ENCODE measurements around the gene DRD1. TPM values are rescaled to one million over a fixed set of nuclear protein-coding genes. Genes with fewer than 3 reads are reported as not detected.
"Not testable (repeated sequence)": the region's sequence is repeated elsewhere in the genome, so short reads cannot be mapped to it uniquely, and the experiment has no call there.

The DRD1 gene
- total RNA-seq, 1 experiment from 2014 or later: not detected

DNA sequence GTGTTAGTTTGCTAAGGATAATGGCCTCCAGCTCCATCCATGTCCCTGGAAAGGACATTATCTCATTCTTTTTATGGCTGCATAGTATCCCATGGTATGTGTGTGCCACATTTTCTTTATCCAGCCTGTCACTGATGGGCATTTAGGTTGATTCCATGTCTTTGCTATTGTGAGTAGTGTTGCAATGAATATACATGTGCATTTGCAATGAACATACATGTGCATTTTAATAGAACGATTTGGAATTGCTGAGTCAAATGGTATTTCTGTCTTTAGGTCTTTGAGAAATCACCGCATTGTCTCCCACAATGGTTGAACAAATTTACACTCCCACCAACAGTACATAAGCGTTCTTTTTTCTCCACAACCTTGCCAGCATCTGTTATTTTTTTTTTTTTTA, 37.7 kb downstream of the DRD1 start:
- no peak for DNase-seq
- Histone ChIP-seq H3K27me3 (peaks cover 15% of the 10 kb centered on the region), H3K9me3 (no peaks in the 10 kb centered on the region; the same call in 1 of the 2 replicates), H3K36me3 (no peaks in the 10 kb centered on the region), H3K4me3 (no peak overlapping the region)

GRCh38 chr5:175397590-175398297, 46.2 kb downstream of the DRD1 start:
- H3K4me3 ChIP-seq, H3K27me3 ChIP-seq, DNase-seq: not testable (repeated sequence)

GRCh38 chr5:175395430-175395829, 48.6 kb downstream of the DRD1 start:
- DNase-seq, H3K27me3 ChIP-seq, H3K9me3 ChIP-seq, H3K4me3 ChIP-seq, H3K36me3 ChIP-seq: not testable (repeated sequence)

More at GRCh38 chr5:175397590-175398297, 46.2 kb downstream of the DRD1 start:
- H3K36me3 ChIP-seq, H3K9me3 ChIP-seq: not testable (repeated sequence)

- DNase-seq: no peak
- Histone ChIP-seq H3K4me3 (no peak overlapping the region), H3K36me3 (no peaks in the 10 kb centered on the region), H3K9me3 (no peaks in the 10 kb centered on the region), H3K27me3 (peaks cover 3% of the 10 kb centered on the region; the same call in 1 of the 2 replicates)
Measured at GRCh38 chr5:175394601-175395000, 49.4 kb downstream of the DRD1 start.

DNA sequence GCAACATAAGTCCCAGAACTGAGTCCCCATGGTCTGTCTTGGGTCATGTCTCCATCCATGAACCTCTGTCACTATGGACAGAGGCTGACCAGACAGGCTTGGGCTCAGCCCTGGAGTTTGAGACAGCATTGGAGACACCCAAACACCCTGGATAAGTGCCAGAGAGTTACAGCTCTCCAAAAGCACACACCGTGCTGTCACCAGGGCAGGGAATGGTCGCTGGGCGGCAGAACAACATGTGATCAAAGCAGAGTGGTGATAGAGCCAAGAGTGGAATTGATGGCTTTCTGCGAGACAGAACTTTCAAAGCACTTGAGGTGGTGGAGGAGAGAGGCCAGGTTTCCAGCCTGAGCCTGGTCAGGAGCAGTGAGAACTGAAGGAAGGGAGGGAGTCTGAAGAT, 50.1 kb downstream of the DRD1 start:
- Histone ChIP-seq H3K4me3 (no peak overlapping the region), H3K27me3 (peaks cover 3% of the 10 kb centered on the region; the same call in 1 of the 2 replicates), H3K9me3 (no peaks in the 10 kb centered on the region), H3K36me3 (no peaks in the 10 kb centered on the region)
- no peak for DNase-seq

- no peaks in the 10 kb centered on the region; the same call in 1 of the 2 replicates for H3K9me3 ChIP-seq
- no peak for DNase-seq
- peaks cover 14% of the 10 kb centered on the region for H3K27me3 ChIP-seq
- no peaks in the 10 kb centered on the region for H3K36me3 ChIP-seq
- no peak overlapping the region for H3K4me3 ChIP-seq
Measured at GRCh38 chr5:175392236-175392635, 51.7 kb downstream of the DRD1 start.

DNA sequence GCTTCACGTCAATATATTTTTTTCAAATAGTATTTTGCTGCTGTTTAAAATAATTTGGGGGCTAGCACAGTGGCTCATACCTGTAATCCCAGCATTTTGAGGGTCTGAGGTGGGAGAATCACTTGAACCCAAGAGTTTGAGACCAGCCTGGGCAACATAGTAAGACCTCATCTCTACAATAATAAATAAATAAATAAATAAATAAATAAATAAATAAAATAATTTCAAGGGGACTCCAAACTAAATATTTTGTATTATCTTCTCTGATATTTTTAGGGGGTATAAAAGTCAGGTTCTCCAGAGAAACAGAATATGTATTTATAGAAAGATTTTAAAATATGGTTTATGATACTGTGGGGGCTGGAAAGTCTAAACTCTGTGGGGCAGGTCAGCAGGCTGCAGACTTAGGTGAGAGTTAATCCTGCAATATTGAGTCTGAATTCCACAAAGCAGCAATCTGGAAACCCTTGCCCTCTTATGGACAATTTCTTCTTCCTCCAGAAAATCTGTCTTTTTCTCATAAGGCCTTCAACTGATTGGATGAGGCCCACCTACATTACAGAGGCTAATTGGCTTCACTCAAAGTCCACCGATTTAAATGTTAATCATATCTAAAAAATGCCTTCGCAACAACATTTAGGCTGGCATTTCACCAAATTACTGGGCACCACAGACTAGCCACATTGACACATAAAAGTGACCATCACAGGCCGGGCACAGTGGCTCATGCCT, 53.5 kb downstream of the DRD1 start:
- no peak for DNase-seq
- no peak overlapping the region for H3K4me3 ChIP-seq
- H3K27me3 ChIP-seq: peaks cover 19% of the 10 kb centered on the region
- no peaks in the 10 kb centered on the region for H3K36me3 ChIP-seq
- H3K9me3 ChIP-seq: no peaks in the 10 kb centered on the region; the same call in none of the 2 replicates

Other genes with a start within 250 kb of the DRD1 start
- gene SFXN1, start 34.4 kb upstream of the DRD1 start, total RNA-seq (2014; rRNA removed; shearing (Covaris generic); ENCODE audit: low replicate concordance): 147 and 190 TPM in 2 replicates
- not detected in 2 replicates for gene HRH2, start 213.9 kb upstream of the DRD1 start, total RNA-seq (2014; rRNA removed; shearing (Covaris generic); ENCODE audit: low replicate concordance)

All from MG63 (cell line).